Ovary (tissue), 10 donors: Measurements from ENCODE around the gene TMC8. TPM values are rescaled to one million over a fixed set of nuclear protein-coding genes. Genes with fewer than 3 reads are reported as not detected.
"Not testable (repeated sequence)": the region's sequence is repeated elsewhere in the genome, so short reads cannot be mapped to it uniquely, and the experiment has no call there.

ENCODE experiments used
- DNase-seq, 5 donors: peaks; one replicate each; pipeline ENCODE4 v3.0.0-alpha.2; 2019 to 2020
- H3K27ac ChIP-seq, 2 donors: fragments of 200-600 bp; one replicate each; pipeline versions ENCODE4 v1.5.1 to v1.8.0; 2019 to 2022
- H3K27me3 ChIP-seq: fragments of 200-600 bp; one replicate; pipeline ENCODE4 v1.8.0; 2022
- H3K36me3 ChIP-seq: fragments of 200-600 bp; sonication (generic); one replicate; pipeline ENCODE4 v1.5.1; 2019
- H3K4me1 ChIP-seq: one replicate; pipeline ENCODE4 v1.8.1; 2013; ENCODE audit warnings: mild to moderate bottlenecking, moderate library complexity; ENCODE audit not compliant: insufficient read depth
- H3K4me3 ChIP-seq: fragments of 200-600 bp; sonication (generic); one replicate; pipeline ENCODE4 v1.5.1; 2017
- H3K9me3 ChIP-seq, 2 donors: fragments of 200-600 bp in 1 of 2; sonication (generic) in 1 of 2; one replicate each; pipeline versions ENCODE4 v1.5.1 to v1.8.1; 2013 to 2019; ENCODE audit warnings: mild to moderate bottlenecking in 1 of 2, moderate library complexity in 1 of 2
- EP300 ChIP-seq: sonication (generic); formaldehyde crosslinking; IDR thresholded peaks from one replicate; pipeline ENCODE4 v1.6.1; 2017; ENCODE audit warnings: antibody characterized with exemption
- POLR2A ChIP-seq: fragments of 450-650 bp; IDR thresholded peaks from one replicate; pipeline ENCODE4 v1.6.1; 2017; ENCODE audit warnings: antibody characterized with exemption, mild to moderate bottlenecking, moderate library complexity
- WGBS, 3 donors: extraction: QIAGEN DNeasy Blood & Tissue Kit in 1 of 3; methylation state at CpG; one replicate each; pipeline versions ENCODE4 v1.1.5 to v1.1.7; 2013 to 2017; 5-methylcytosine and 5-hydroxymethylcytosine counted together
- intact Hi-C, 4 donors: fragments of 100-400 bp; cut with DNase I; formaldehyde crosslinking; loops; one replicate each; pipeline versions ENCODE4 v1.11.0 to v1.15.1; 2022 to 2023
- long read RNA-seq, 3 donors: library from polyadenylated mRNA in 2 of 3; unstranded in 2 of 3; transcript quantifications; one replicate each; pipeline ENCODE4 v2.0.0 and lab custom pipeline, GENCODE V29; 2021 to 2026
- polyA plus RNA-seq, 2 donors: library from polyadenylated mRNA; stranded (reverse); fragments of 200-250 nt in 1 of 2; fragments of 350-450 nt in 1 of 2; fragmentation: Illumina TruSeq in 1 of 2; extraction: RNeasy Lipid Tissue Mini Kit (QIAGEN cat#74804) in 1 of 2; gene quantifications; one replicate each; pipeline ENCODE4 v1.2.3, GENCODE V29; 2013 to 2014
- total RNA-seq, 7 donors: library from RNA; depleted of rRNA in 2 of 7; stranded (reverse); fragments of >200 nt in 2 of 7; fragmentation: NEBNext Ultra II Directional in 3 of 7; extraction: Animal tissue kit (Norgen Biotek cat#: 25700) in 3 of 7; gene quantifications; one replicate each; pipeline versions ENCODE4 v1.1.0 to v1.2.4, GENCODE V29; 2016 to 2023
- TF ChIP-seq, protein P1 (sequence below), 3 donors: fragments of 450-650 bp in 2 of 3; fragments of 200-600 bp in 1 of 3; IDR thresholded peaks; one replicate each; pipeline versions ENCODE4 v1.5.1 to v1.8.0; 2016 to 2022; ENCODE audit warnings: antibody characterized with exemption in 3 of 3, mild to moderate bottlenecking in 1 of 3
- donor health status: DM: no; HTN: no; CAD: no; lungs with moderate emphysema.
- donor health status: DM: no; HTN: no; CAD: no.
- donor health status: Bipolar disorder and iron deficiency.
- donor health status: DM: yes; HTN: yes; CAD: no.
- donor health status: DM: no; HTN: no; CAD: no.
- donor health status: DM: yes; HTN: yes; CAD: no.

Gene TMC8, protein sequence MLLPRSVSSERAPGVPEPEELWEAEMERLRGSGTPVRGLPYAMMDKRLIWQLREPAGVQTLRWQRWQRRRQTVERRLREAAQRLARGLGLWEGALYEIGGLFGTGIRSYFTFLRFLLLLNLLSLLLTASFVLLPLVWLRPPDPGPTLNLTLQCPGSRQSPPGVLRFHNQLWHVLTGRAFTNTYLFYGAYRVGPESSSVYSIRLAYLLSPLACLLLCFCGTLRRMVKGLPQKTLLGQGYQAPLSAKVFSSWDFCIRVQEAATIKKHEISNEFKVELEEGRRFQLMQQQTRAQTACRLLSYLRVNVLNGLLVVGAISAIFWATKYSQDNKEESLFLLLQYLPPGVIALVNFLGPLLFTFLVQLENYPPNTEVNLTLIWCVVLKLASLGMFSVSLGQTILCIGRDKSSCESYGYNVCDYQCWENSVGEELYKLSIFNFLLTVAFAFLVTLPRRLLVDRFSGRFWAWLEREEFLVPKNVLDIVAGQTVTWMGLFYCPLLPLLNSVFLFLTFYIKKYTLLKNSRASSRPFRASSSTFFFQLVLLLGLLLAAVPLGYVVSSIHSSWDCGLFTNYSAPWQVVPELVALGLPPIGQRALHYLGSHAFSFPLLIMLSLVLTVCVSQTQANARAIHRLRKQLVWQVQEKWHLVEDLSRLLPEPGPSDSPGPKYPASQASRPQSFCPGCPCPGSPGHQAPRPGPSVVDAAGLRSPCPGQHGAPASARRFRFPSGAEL
- total RNA-seq = 1 to 10 TPM; 1.1 to 4.2 (median 2.4) TPM
- 1 to 10 TPM in 1 of 2 donors, under 1 TPM in 1; 0.94 to 2.9 TPM for polyA plus RNA-seq
- long read RNA-seq, donor 1, partial matches to known transcripts = 0 of 2 reads
- long read RNA-seq, donor 1, other reads (novel, unspliced or antisense) = 2 of 2 reads
- long read RNA-seq, donor 2 = 0 reads
- long read RNA-seq, donor 3, full-length matches to known transcripts = 1 of 5 reads
- long read RNA-seq, donor 3, partial matches to known transcripts = 1 of 5 reads
- long read RNA-seq, donor 3, other reads (novel, unspliced or antisense) = 3 of 5 reads

GRCh38 chr17:78130437-78131101, at the start of gene TMC8:
TMC8 (plus strand) TSS chr17:78130771; CDS start chr17:78131589, 818 bp downstream.
- H3K4me3 ChIP-seq = no peak within 1 kb of the TSS
- TF ChIP-seq EP300 (no peak), POLR2A (no peak)
- TF ChIP-seq, protein P1, sequence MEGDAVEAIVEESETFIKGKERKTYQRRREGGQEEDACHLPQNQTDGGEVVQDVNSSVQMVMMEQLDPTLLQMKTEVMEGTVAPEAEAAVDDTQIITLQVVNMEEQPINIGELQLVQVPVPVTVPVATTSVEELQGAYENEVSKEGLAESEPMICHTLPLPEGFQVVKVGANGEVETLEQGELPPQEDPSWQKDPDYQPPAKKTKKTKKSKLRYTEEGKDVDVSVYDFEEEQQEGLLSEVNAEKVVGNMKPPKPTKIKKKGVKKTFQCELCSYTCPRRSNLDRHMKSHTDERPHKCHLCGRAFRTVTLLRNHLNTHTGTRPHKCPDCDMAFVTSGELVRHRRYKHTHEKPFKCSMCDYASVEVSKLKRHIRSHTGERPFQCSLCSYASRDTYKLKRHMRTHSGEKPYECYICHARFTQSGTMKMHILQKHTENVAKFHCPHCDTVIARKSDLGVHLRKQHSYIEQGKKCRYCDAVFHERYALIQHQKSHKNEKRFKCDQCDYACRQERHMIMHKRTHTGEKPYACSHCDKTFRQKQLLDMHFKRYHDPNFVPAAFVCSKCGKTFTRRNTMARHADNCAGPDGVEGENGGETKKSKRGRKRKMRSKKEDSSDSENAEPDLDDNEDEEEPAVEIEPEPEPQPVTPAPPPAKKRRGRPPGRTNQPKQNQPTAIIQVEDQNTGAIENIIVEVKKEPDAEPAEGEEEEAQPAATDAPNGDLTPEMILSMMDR (IDR thresholded peaks at IDR 0.05) = no peak
- 81 to 84% (median 83%) methylated on average over 9 to 10 of the region's 10 CpGs for WGBS, 3 donors
- no peaks in the 10 kb centered on the region for H3K36me3 ChIP-seq
- H3K27ac ChIP-seq = no peak within 1 kb of the TSS
- H3K4me1 ChIP-seq = no peaks in the 10 kb centered on the region
- H3K27me3 ChIP-seq = no peaks in the 10 kb centered on the region
- DNase-seq = no peak
- intact Hi-C loops = no loop called here
- H3K9me3 ChIP-seq = no peaks in the 10 kb centered on the region

DNA sequence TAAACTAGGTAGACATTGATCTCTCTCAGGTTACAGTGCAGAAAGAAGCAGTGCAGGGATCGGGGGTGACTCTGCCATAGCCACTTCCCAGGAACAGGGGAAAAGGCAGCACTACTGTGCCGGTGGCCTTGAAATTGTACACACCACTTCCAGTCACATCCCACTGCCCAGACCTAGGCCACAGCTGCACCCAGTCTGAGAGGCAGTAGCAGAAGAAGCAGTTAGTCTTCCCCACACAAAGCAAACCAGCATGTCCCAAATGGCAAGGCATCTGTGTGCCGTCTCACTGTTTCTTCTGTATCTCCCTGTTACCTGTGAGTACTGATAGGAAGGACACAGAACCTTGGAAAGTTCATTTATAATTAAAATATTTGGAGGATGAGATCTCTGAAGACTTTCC, 49.0 kb upstream of the TMC8 start:
- Histone ChIP-seq H3K4me1 (no peaks in the 10 kb centered on the region), H3K27ac (no peak overlapping the region), H3K27me3 (no peaks in the 10 kb centered on the region), H3K4me3 (no peak overlapping the region), H3K36me3 (no peaks in the 10 kb centered on the region), H3K9me3 (no peaks in the 10 kb centered on the region)
- no peak for DNase-seq
- WGBS, 3 donors = 55 to 66% (median 66%) methylated on average over 3 of the region's 3 CpGs
- intact Hi-C loops = no loop called here
- TF ChIP-seq EP300 (no peak), POLR2A (no peak)
- TF ChIP-seq, protein P1 (IDR thresholded peaks at IDR 0.05) = no peak

GRCh38 chr17:78082355-78082872, 48.2 kb upstream of the TMC8 start:
- H3K4me1 ChIP-seq, H3K9me3 ChIP-seq, H3K27me3 ChIP-seq, H3K27ac ChIP-seq, intact Hi-C loops, H3K36me3 ChIP-seq, DNase-seq, H3K4me3 ChIP-seq: not testable (repeated sequence)
- 74 to 80% (median 77%) methylated on average over 5 of the region's 5 CpGs for WGBS, 3 donors

DNA sequence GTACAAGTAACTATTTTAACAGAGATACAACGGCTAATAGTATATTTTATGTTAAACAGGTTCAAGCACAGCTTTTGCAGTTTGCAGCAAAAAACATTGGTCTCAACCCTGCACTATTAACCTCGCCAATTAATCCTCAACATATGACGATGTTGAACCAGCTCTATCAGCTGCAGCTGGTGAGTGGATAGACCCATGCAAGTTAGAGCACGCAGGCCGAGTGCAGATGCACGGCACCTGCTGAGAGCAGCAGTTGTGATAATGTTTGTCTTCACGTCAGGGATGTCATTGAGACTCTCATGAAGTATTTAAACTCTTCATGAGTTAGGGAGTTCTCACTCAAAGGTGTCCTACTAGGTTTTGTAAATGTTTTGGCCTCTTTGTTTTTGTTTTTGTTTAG, 47.6 kb upstream of the TMC8 start:
- no peak overlapping the region for H3K4me3 ChIP-seq
- no peak overlapping the region for H3K27ac ChIP-seq
- intact Hi-C loops = no loop called here

More for the DNA sequence above, 47.6 kb upstream of the TMC8 start:
- TF ChIP-seq EP300 = no peak
- no peak for TF ChIP-seq POLR2A
- TF ChIP-seq, protein P1 (IDR thresholded peaks at IDR 0.05) = no peak
- Histone ChIP-seq H3K4me1 (no peaks in the 10 kb centered on the region), H3K36me3 (no peaks in the 10 kb centered on the region), H3K27me3 (no peaks in the 10 kb centered on the region), H3K9me3 (no peaks in the 10 kb centered on the region)
- 82 to 86% (median 86%) methylated on average over 7 of the region's 7 CpGs for WGBS, 3 donors
- DNase-seq = no peak
